ENCODE measurements around the gene IMPDH1. TPM values are rescaled to one million over a fixed set of nuclear protein-coding genes. Genes with fewer than 3 reads are reported as not detected.

Gene IMPDH1
- total and polyA plus RNA-seq, 9 of the 15 experiments (the other 6 are each of a cell fraction or from before 2014, with no cell fraction given), result 0.80 to 118 (median 64.3) TPM

DNA sequence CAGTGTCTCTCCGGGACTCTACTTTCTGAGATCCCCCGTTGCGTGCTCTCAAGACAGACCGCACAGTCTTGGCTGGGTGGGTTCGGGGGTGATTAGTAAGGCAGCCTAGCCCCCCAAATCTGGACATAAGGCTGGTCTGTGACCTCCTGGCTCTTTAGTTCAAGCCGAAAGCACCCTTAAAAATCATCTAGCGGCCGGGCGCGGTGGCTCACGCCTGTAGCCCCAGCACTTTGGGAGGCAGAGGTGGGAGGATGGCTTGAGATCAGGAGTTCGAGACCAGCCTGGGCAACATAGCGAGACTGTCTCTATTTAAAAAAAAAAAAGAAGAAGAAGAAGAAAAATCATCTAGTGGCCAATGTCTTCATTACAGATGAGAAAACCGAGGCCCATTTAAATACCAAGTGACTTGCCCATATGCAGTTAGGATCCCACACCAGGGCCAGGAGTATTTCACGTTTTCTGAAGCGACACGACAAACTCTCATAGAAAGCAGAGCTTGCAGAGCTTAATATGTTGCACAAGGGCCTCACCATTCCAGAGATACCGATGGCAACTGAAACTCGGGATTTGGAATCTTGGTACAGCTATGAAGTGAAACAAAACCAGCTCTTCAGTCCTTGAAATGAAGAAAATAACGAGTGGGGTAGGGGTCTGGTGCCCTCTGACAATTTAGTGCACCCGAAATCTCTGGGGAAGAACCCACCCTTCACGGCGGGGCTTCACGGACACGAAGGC is 45.2 kb upstream of the IMPDH1 start (continued):
- TF ChIP-seq VEZF1 (CRISPR knock-in tag; IDR thresholded peaks at IDR 0.05) (no peak), ZNF695 (CRISPR knock-in tag; IDR thresholded peaks at IDR 0.05) (no peak), ZNF766 (CRISPR knock-in tag; conservative IDR thresholded peaks at IDR 0.05) (0 out of 2 replicates have a peak, but pooled peaks have one; percentile 53), ZNF785 (CRISPR knock-in tag; IDR thresholded peaks at IDR 0.05) (no peak), TCF7L2 (IDR thresholded peaks at IDR 0.05; ENCODE audit: low read depth, low read length) (0 out of 2 replicates have a peak, but pooled peaks have one; percentile 12), ZNF764 (CRISPR knock-in tag; IDR thresholded peaks at IDR 0.05; ENCODE audit: low read depth) (peak; percentile 60; the same call in 1 of the 2 replicates), ZNF197 (CRISPR knock-in tag; IDR thresholded peaks at IDR 0.05; ENCODE audit: low read depth) (no peak), SMARCA5 (IDR thresholded peaks at IDR 0.05) (no peak), JUN (IDR thresholded peaks at IDR 0.05; ENCODE audit: borderline replicate concordance, low read depth, low read length) (no peak), JUN (CRISPR knock-in tag; IDR thresholded peaks at IDR 0.05; ENCODE audit: borderline replicate concordance) (0 out of 2 replicates have a peak, but pooled peaks have one; percentile 10), SIN3B (IDR thresholded peaks at IDR 0.05; ENCODE audit: low read depth) (no peak), ZNF146 (CRISPR knock-in tag; IDR thresholded peaks at IDR 0.05; ENCODE audit: unreplicated experiment) (no peak)
- TF ChIP-seq, protein P1, sequence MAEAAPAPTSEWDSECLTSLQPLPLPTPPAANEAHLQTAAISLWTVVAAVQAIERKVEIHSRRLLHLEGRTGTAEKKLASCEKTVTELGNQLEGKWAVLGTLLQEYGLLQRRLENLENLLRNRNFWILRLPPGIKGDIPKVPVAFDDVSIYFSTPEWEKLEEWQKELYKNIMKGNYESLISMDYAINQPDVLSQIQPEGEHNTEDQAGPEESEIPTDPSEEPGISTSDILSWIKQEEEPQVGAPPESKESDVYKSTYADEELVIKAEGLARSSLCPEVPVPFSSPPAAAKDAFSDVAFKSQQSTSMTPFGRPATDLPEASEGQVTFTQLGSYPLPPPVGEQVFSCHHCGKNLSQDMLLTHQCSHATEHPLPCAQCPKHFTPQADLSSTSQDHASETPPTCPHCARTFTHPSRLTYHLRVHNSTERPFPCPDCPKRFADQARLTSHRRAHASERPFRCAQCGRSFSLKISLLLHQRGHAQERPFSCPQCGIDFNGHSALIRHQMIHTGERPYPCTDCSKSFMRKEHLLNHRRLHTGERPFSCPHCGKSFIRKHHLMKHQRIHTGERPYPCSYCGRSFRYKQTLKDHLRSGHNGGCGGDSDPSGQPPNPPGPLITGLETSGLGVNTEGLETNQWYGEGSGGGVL (CRISPR knock-in tag; IDR thresholded peaks at IDR 0.05), result no peak
- TF ChIP-seq, protein P2, sequence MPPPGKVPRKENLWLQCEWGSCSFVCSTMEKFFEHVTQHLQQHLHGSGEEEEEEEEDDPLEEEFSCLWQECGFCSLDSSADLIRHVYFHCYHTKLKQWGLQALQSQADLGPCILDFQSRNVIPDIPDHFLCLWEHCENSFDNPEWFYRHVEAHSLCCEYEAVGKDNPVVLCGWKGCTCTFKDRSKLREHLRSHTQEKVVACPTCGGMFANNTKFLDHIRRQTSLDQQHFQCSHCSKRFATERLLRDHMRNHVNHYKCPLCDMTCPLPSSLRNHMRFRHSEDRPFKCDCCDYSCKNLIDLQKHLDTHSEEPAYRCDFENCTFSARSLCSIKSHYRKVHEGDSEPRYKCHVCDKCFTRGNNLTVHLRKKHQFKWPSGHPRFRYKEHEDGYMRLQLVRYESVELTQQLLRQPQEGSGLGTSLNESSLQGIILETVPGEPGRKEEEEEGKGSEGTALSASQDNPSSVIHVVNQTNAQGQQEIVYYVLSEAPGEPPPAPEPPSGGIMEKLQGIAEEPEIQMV (tag; conservative IDR thresholded peaks at IDR 0.05; ENCODE audit: low read depth), result no peak
- TF ChIP-seq, protein P3, sequence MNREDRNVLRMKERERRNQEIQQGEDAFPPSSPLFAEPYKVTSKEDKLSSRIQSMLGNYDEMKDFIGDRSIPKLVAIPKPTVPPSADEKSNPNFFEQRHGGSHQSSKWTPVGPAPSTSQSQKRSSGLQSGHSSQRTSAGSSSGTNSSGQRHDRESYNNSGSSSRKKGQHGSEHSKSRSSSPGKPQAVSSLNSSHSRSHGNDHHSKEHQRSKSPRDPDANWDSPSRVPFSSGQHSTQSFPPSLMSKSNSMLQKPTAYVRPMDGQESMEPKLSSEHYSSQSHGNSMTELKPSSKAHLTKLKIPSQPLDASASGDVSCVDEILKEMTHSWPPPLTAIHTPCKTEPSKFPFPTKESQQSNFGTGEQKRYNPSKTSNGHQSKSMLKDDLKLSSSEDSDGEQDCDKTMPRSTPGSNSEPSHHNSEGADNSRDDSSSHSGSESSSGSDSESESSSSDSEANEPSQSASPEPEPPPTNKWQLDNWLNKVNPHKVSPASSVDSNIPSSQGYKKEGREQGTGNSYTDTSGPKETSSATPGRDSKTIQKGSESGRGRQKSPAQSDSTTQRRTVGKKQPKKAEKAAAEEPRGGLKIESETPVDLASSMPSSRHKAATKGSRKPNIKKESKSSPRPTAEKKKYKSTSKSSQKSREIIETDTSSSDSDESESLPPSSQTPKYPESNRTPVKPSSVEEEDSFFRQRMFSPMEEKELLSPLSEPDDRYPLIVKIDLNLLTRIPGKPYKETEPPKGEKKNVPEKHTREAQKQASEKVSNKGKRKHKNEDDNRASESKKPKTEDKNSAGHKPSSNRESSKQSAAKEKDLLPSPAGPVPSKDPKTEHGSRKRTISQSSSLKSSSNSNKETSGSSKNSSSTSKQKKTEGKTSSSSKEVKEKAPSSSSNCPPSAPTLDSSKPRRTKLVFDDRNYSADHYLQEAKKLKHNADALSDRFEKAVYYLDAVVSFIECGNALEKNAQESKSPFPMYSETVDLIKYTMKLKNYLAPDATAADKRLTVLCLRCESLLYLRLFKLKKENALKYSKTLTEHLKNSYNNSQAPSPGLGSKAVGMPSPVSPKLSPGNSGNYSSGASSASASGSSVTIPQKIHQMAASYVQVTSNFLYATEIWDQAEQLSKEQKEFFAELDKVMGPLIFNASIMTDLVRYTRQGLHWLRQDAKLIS (CRISPR knock-in tag; IDR thresholded peaks at IDR 0.05), result 0 out of 2 replicates have a peak, but pooled peaks have one; percentile 10
- TF ChIP-seq, protein P4, sequence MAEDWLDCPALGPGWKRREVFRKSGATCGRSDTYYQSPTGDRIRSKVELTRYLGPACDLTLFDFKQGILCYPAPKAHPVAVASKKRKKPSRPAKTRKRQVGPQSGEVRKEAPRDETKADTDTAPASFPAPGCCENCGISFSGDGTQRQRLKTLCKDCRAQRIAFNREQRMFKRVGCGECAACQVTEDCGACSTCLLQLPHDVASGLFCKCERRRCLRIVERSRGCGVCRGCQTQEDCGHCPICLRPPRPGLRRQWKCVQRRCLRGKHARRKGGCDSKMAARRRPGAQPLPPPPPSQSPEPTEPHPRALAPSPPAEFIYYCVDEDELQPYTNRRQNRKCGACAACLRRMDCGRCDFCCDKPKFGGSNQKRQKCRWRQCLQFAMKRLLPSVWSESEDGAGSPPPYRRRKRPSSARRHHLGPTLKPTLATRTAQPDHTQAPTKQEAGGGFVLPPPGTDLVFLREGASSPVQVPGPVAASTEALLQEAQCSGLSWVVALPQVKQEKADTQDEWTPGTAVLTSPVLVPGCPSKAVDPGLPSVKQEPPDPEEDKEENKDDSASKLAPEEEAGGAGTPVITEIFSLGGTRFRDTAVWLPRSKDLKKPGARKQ (CRISPR knock-in tag; IDR thresholded peaks at IDR 0.05), result no peak
